Panc1 (cell line): ENCODE results near the gene BCAS3. TPM values are rescaled to one million over a fixed set of nuclear protein-coding genes. Genes with fewer than 3 reads are reported as not detected.

Experiments
- ATAC-seq: fragments of 200-7000 bp; cut with Tn5 transposase; 2 replicates; pipeline ENCODE4 v1.9.1; 2020; ENCODE audit warnings: mild to moderate bottlenecking, moderate library complexity
- BruUV-seq: library from RNA; stranded (reverse); fragments of 400-500 nt; replicated peaks from 2 replicates; lab custom pipeline; 2021; lab: Mats Ljungman, UMichigan
- CTCF ChIA-PET: fragments of 300-600 bp; sonication (Branson Sonifier 250); formaldehyde crosslinking; loops from one replicate; lab custom pipeline; 2022; ENCODE audit warnings: antibody characterized with exemption; lab: Charles Lee
- POLR2A ChIA-PET: fragments of 300-600 bp; sonication (Branson Sonifier 250); formaldehyde crosslinking; loops from one replicate; lab custom pipeline; 2022; ENCODE audit warnings: antibody characterized with exemption; lab: Charles Lee
- DNase-seq: peaks from one replicate; pipeline ENCODE4 v3.0.0-alpha.2; 2010; ENCODE audit warnings: low read depth, low spot score
- H3K27ac ChIP-seq: 2 replicates; pipeline ENCODE4 v1.5.1; 2011; ENCODE audit warnings: mild to moderate bottlenecking, low read length, inconsistent platforms
- H3K27me3 ChIP-seq: fragments of 200-500 bp; sonication (Bioruptor generic); 2 replicates; pipeline ENCODE4 v1.6.0; 2014; ENCODE audit warnings: low read length, inconsistent platforms; ENCODE audit not compliant: control insufficient read depth, insufficient read depth
- H3K36me3 ChIP-seq: fragments of 200-500 bp; sonication (Bioruptor generic); 2 replicates; pipeline ENCODE4 v1.5.1; 2014; ENCODE audit warnings: inconsistent platforms, mild to moderate bottlenecking, low read length, moderate library complexity; ENCODE audit not compliant: control insufficient read depth, insufficient read depth
- H3K4me1 ChIP-seq: 2 replicates; pipeline ENCODE4 v1.5.1; 2011; ENCODE audit warnings: inconsistent platforms, mild to moderate bottlenecking, low read length, moderate library complexity; ENCODE audit not compliant: control insufficient read depth, insufficient read depth
- H3K4me3 ChIP-seq, 2 experiments: 2 replicates each; pipeline ENCODE4 v1.5.1; 2011 to 2012; ENCODE audit warnings: low read depth in 2 of 2, low read length in 2 of 2, mild to moderate bottlenecking in 2 of 2, inconsistent platforms in 1 of 2, moderate library complexity in 1 of 2
- H3K9me3 ChIP-seq: fragments of 200-500 bp; sonication (Bioruptor generic); 2 replicates; pipeline ENCODE4 v1.5.1; 2014; ENCODE audit warnings: low read depth, mild to moderate bottlenecking, inconsistent platforms, low read length, moderate library complexity; ENCODE audit not compliant: control insufficient read depth, insufficient read depth
- CTCF ChIP-seq: fragments of 450-650 bp; IDR thresholded peaks from 2 replicates; pipeline ENCODE4 v1.5.1; 2017; ENCODE audit warnings: mild to moderate bottlenecking
- POLR2AphosphoS5 ChIP-seq: IDR thresholded peaks from 2 replicates; pipeline ENCODE4 v1.6.1; 2012; ENCODE audit warnings: mild to moderate bottlenecking, low read depth, low read length, moderate library complexity
- SIN3A ChIP-seq: IDR thresholded peaks from 2 replicates; pipeline ENCODE4 v1.6.1; 2012; ENCODE audit warnings: low read depth, mild to moderate bottlenecking, low read length, moderate library complexity, borderline replicate concordance; ENCODE audit not compliant: insufficient read depth
- TCF7L2 ChIP-seq: IDR thresholded peaks from 2 replicates; pipeline ENCODE4 v1.6.1; 2011; ENCODE audit warnings: mild to moderate bottlenecking, low read depth, low read length, inconsistent platforms
- in situ Hi-C: cut with HindIII; loops from 2 replicates; pipeline ENCODE4 v1.10.0; 2016; ENCODE audit warnings: low sequenced_read_pairs, low pct_unique_long_range_greater_than_20kb
- intact Hi-C: fragments of 100-400 bp; cut with micrococcal nuclease; formaldehyde crosslinking; loops from one replicate; pipeline ENCODE4 v1.10.0; 2022; ENCODE audit not compliant: unreplicated experiment
- total RNA-seq: library from RNA; stranded (reverse); gene quantifications from one replicate; pipeline ENCODE4 v1.2.1, GENCODE V29; 2021; ENCODE audit not compliant: unreplicated experiment
- TF ChIP-seq, protein P1 (sequence below), 2 experiments: IDR thresholded peaks; 2 replicates each; pipeline ENCODE4 v1.6.1; 2011 to 2012; ENCODE audit warnings: low read depth in 2 of 2, control low read depth in 1 of 2, low read length in 1 of 2, mild to moderate bottlenecking in 1 of 2, moderate library complexity in 1 of 2; ENCODE audit not compliant: insufficient read depth in 1 of 2

Gene BCAS3
- total RNA-seq, 1 experiment from 2014 or later, result 9.3 TPM

DNA sequence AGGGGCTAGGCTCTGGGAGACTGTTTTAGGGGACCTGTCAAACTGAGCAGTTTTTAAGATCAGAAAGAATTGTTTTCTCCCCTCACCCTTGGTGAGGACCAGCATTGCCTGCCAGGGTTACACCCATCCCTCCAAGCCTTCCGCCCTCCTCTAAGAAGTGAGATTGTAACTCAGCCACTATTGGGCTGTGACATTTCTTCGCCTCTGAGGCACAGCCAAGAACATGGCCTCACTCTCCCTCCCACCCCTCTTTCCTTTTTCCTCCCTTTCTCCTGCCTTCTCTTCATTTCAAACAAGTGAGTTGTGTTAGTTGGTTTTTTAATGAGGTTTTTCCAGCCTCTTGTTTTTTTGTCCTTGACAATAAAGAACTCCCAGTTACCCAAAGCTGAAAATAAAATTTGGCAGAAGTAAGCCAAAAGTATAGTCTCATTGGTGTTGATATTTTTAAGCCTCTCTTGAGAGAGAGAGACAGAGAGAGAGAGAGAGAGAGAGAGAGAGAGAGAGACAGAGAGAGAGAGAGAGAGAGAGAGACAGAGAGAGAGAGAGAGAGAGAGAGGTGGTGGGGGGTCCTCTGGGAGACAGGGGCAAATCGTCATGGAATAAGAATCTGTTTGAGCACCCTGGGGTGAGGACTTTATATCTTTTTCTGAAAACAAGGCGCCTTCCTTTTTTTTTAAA lies 644.8 kb downstream of the BCAS3 start:
- ATAC-seq, result no peak
- H3K36me3 ChIP-seq, result no peaks in the 10 kb centered on the region
- POLR2A ChIA-PET, result interaction anchor here (0.6 kb wide), 1 partner anchor 133 kb away, joined by 7 read pairs; no protein-coding TSS in a partner anchor
- H3K4me1 ChIP-seq, result peaks cover 32% of the 10 kb centered on the region
- intact Hi-C loops (no loop called here), in situ Hi-C loops (no loop called here)
- no peak for DNase-seq
- peak overlapping the region; percentile 2; the same call in 1 of the 2 replicates for H3K27ac ChIP-seq
- H3K9me3 ChIP-seq, result no peaks in the 10 kb centered on the region
- H3K4me3 ChIP-seq, result no peak overlapping the region
- no TSS peak for BruUV-seq
- CTCF ChIA-PET, result no interaction called here
- TF ChIP-seq POLR2AphosphoS5 (no peak), CTCF (no peak), SIN3A (no peak), TCF7L2 (no peak)
- TF ChIP-seq, protein P1, sequence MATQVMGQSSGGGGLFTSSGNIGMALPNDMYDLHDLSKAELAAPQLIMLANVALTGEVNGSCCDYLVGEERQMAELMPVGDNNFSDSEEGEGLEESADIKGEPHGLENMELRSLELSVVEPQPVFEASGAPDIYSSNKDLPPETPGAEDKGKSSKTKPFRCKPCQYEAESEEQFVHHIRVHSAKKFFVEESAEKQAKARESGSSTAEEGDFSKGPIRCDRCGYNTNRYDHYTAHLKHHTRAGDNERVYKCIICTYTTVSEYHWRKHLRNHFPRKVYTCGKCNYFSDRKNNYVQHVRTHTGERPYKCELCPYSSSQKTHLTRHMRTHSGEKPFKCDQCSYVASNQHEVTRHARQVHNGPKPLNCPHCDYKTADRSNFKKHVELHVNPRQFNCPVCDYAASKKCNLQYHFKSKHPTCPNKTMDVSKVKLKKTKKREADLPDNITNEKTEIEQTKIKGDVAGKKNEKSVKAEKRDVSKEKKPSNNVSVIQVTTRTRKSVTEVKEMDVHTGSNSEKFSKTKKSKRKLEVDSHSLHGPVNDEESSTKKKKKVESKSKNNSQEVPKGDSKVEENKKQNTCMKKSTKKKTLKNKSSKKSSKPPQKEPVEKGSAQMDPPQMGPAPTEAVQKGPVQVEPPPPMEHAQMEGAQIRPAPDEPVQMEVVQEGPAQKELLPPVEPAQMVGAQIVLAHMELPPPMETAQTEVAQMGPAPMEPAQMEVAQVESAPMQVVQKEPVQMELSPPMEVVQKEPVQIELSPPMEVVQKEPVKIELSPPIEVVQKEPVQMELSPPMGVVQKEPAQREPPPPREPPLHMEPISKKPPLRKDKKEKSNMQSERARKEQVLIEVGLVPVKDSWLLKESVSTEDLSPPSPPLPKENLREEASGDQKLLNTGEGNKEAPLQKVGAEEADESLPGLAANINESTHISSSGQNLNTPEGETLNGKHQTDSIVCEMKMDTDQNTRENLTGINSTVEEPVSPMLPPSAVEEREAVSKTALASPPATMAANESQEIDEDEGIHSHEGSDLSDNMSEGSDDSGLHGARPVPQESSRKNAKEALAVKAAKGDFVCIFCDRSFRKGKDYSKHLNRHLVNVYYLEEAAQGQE (IDR thresholded peaks at IDR 0.05; ENCODE audit: insufficient read depth in 1 of 2, low read depth in 2 of 2, low read length in 1 of 2), result no peak
- H3K27me3 ChIP-seq, result no peaks in the 10 kb centered on the region

DNA sequence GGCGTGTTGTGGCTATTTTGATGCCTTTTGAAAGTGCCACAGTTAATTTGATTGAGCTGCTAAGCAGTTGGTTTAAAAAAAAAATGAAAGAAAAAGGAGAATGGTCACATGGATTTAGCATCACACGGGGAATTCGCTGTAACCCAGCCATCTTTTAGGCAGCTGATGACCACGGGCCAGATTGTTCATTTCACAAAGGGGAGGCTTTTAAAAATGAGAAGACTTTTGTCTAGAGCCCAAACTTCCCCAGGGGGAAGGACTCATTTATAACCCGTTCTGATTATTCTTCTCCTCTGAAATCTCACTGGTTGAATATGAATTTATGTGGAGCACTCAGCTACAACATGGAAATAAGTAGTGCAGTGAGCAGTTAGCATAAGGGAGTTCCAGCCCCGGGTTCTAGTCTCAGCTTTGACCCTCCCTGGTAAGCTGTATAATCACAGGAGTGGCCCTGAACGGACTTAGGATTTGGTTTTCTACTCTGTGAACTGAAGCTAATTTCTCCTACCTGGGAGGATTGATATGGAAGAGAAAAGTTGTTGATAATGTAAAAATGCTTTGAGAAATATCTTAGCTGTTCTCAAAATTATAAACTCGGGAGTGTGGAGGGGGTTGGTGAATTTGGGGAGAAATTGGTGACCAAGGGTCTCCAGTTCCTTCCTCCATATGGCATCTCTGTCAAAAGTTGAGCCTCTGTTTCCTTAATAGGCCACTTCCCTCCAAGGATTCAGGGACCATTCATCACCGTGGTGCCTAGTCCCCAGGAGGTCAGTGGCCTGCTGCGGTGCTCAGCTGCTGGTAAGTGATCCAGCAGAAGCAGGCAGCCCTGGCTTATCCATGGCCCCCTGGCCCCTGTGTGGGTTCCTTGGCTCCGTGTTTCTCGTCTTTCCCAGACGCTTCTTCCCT lies 645.6 kb downstream of the BCAS3 start:
- intact Hi-C loops, result no loop called here
- no TSS peak for BruUV-seq
- Histone ChIP-seq H3K27me3 (no peaks in the 10 kb centered on the region), H3K27ac (peak overlapping the region; percentile 2; the same call in 1 of the 2 replicates), H3K4me1 (peaks cover 32% of the 10 kb centered on the region), H3K4me3 (no peak overlapping the region), H3K36me3 (no peaks in the 10 kb centered on the region), H3K9me3 (no peaks in the 10 kb centered on the region)
- DNase-seq, result no peak
- ATAC-seq, result peak; percentile 55
- TF ChIP-seq POLR2AphosphoS5 (no peak), SIN3A (no peak), TCF7L2 (no peak), CTCF (no peak)
- TF ChIP-seq, protein P1 (IDR thresholded peaks at IDR 0.05; ENCODE audit: insufficient read depth in 1 of 2, low read depth in 2 of 2, low read length in 1 of 2), result no peak
- ChIA-PET CTCF (no interaction called here), POLR2A (interaction anchor here (0.5 to 0.6 kb wide), 2 partner anchors 33 to 64 kb away, joined by 3 read pairs; no protein-coding TSS in a partner anchor)
- in situ Hi-C loops, result no loop called here
